Measurements from ENCODE around the gene CRTC2. TPM values are rescaled to one million over a fixed set of nuclear protein-coding genes. Genes with fewer than 3 reads are reported as not detected.

CRTC2 gene
- total and polyA plus RNA-seq, 12 donors = 8.4 to 138 (median 31.8) TPM

- peaks cover 0 to 40% of the 10 kb centered on the region in 2 donors for H3K36me3 ChIP-seq (replicated peaks in 1 of 2)
- DNase-seq = peak; percentile 92 to 98 (median 95)
- no peaks in the 10 kb centered on the region for H3K9me3 ChIP-seq (replicated peaks in 1 of 3)
- H3K27me3 ChIP-seq = no peaks in the 10 kb centered on the region
- H3K27ac ChIP-seq = peak within 1 kb of the TSS in 4 of 5 donors; percentile 84 to 98 (median 92)
- intact Hi-C loops (cut with DNase I) = no loop called here
- TF ChIP-seq POLR2A (IDR thresholded peaks at IDR 0.05) (peak; percentile 95 to 97), CTCF (IDR thresholded peaks at IDR 0.05) (peak in 1 of 6 experiments; percentile 20)
- H3K4me3 ChIP-seq = peak within 1 kb of the TSS; percentile 25 to 87 (median 70)
- 0 to 1% (median 0%) methylated on average over 32 to 36 of the region's 36 CpGs for WGBS, 4 donors
- H3K4me1 ChIP-seq (replicated peaks in 1 of 2) = peaks cover 11 to 39% of the 10 kb centered on the region in 2 donors
Observed at GRCh38 chr1:153990468-153991150, 32.2 kb upstream of the CRTC2 start, which contains the start of gene RPS27. RPS27 (plus strand) TSS chr1:153990762; CDS start chr1:153990797, 35 bp downstream.

GRCh38 chr1:153987621-153988020 lies 29.2 kb upstream of the CRTC2 start:
- Histone ChIP-seq H3K4me3 (no peak overlapping the region), H3K9me3 (replicated peaks in 1 of 3) (no peaks in the 10 kb centered on the region), H3K27ac (peak overlapping the region in 1 of 5 donors; percentile 89), H3K4me1 (replicated peaks in 1 of 2) (peaks cover 25 to 43% of the 10 kb centered on the region in 2 donors), H3K36me3 (replicated peaks in 1 of 2) (peaks cover 0 to 18% of the 10 kb centered on the region in 2 donors), H3K27me3 (no peaks in the 10 kb centered on the region)
- DNase-seq = no peak
- intact Hi-C loops (cut with DNase I) = loop anchor here (5.0 to 10.0 kb wide), 2 partner anchors 190 to 303 kb away; no protein-coding TSS in a partner anchor
- WGBS, 4 donors = 83 to 89% (median 87%) methylated on average over 8 of the region's 8 CpGs
- TF ChIP-seq POLR2A (IDR thresholded peaks at IDR 0.05) (no peak), CTCF (IDR thresholded peaks at IDR 0.05) (no peak)

- peak within 1 kb of the TSS in 3 of 4 donors; percentile 53 to 84 (median 70) for H3K4me3 ChIP-seq
- intact Hi-C loops (cut with DNase I) = loop anchor here (5.0 to 10.0 kb wide), 2 partner anchors 189 to 301 kb away; no protein-coding TSS in a partner anchor
- peaks cover 0 to 11% of the 10 kb centered on the region in 2 donors for H3K36me3 ChIP-seq (replicated peaks in 1 of 2)
- H3K9me3 ChIP-seq (replicated peaks in 1 of 3) = no peaks in the 10 kb centered on the region
- peak; percentile 87 to 92 (median 89) for DNase-seq
- H3K27ac ChIP-seq = peak within 1 kb of the TSS; percentile 67 to 90 (median 88)
- TF ChIP-seq POLR2A (IDR thresholded peaks at IDR 0.05) (peak in 1 of 2 donors; percentile 60), CTCF (IDR thresholded peaks at IDR 0.05) (no peak)
- WGBS, 4 donors = 0 to 6% (median 1%) methylated on average over 13 to 31 of the region's 32 CpGs
- H3K4me1 ChIP-seq (replicated peaks in 1 of 2) = peaks cover 15 to 29% of the 10 kb centered on the region in 2 donors
- H3K27me3 ChIP-seq = no peaks in the 10 kb centered on the region
Observed at GRCh38 chr1:153985941-153986761, 27.7 kb upstream of the CRTC2 start, which contains the start of gene RAB13. RAB13 (minus strand) TSS chr1:153986339; CDS start chr1:153986236, 103 bp downstream.

All from adrenal gland (tissue), 12 donors.